ENCODE data around the gene IRGQ.

DNA sequence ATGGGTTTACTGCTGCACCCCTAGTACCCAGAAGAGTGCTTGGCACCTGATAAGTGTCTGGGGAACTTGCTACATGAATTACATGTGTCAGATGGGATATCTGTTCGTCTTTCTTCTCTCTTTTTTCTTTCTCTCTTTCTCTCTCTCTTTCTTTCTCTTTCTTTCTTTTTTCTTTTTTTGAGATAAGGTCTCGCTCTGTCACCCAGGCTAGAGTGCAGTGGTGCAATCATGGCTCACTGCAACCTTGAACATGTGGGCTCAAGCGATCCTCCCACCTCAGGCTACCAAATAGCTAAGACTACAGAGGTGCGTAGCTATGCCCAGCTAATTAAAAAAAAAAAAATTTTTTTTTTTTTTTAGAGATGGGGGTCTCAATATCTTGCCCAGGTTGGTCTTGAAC lies 37.6 kb upstream of the IRGQ start:
- no peak for TF ChIP-seq EZH2 (IDR thresholded peaks at IDR 0.05; ENCODE audit: borderline replicate concordance, low read length)
- TF ChIP-seq, protein P1, sequence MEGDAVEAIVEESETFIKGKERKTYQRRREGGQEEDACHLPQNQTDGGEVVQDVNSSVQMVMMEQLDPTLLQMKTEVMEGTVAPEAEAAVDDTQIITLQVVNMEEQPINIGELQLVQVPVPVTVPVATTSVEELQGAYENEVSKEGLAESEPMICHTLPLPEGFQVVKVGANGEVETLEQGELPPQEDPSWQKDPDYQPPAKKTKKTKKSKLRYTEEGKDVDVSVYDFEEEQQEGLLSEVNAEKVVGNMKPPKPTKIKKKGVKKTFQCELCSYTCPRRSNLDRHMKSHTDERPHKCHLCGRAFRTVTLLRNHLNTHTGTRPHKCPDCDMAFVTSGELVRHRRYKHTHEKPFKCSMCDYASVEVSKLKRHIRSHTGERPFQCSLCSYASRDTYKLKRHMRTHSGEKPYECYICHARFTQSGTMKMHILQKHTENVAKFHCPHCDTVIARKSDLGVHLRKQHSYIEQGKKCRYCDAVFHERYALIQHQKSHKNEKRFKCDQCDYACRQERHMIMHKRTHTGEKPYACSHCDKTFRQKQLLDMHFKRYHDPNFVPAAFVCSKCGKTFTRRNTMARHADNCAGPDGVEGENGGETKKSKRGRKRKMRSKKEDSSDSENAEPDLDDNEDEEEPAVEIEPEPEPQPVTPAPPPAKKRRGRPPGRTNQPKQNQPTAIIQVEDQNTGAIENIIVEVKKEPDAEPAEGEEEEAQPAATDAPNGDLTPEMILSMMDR (IDR thresholded peaks at IDR 0.05; ENCODE audit: low read length), result no peak

All from OCI-LY1 (cell line).